K562 (cell line): ENCODE data around the gene FEN1. TPM values are rescaled to one million over a fixed set of nuclear protein-coding genes. Genes with fewer than 3 reads are reported as not detected.

Experiments used
- ATF7 ChIP-seq: fragments of 450-650 bp; IDR thresholded peaks from 2 replicates; pipeline ENCODE4 v1.7.1; 2014; ENCODE audit warnings: mild to moderate bottlenecking, moderate library complexity
- DACH1 ChIP-seq: fragments of 450-650 bp; IDR thresholded peaks from 2 replicates; pipeline ENCODE4 v1.6.1; 2018; ENCODE audit not compliant: partially characterized antibody
- EWSR1 ChIP-seq: fragments of 450-650 bp; IDR thresholded peaks from 2 replicates; pipeline ENCODE4 v1.6.1; 2018; ENCODE audit warnings: borderline replicate concordance, mild to moderate bottlenecking, low read depth, moderate library complexity; ENCODE audit not compliant: partially characterized antibody
- FOXJ2 ChIP-seq: fragments of 200-800 bp; sonication (Bioruptor generic); IDR thresholded peaks from 2 replicates; pipeline ENCODE4 v1.6.1; 2016; ENCODE audit warnings: missing genetic modification characterization, missing compliant biosample characterization
- GATAD2B ChIP-seq: fragments of 450-650 bp; IDR thresholded peaks from 2 replicates; pipeline ENCODE4 v1.6.1; 2017; ENCODE audit warnings: mild to moderate bottlenecking, borderline replicate concordance
- GTF2B ChIP-seq: IDR thresholded peaks from 2 replicates; pipeline ENCODE4 v1.6.1; 2011; ENCODE audit not compliant: insufficient read length; ENCODE audit errors: extremely low read depth
- HDAC6 ChIP-seq: IDR thresholded peaks from 2 replicates; pipeline ENCODE4 v1.6.1; 2012; ENCODE audit warnings: low read depth, mild to moderate bottlenecking, control low read depth, inconsistent platforms, low read length, moderate library complexity
- HIVEP1 ChIP-seq: fragments of 250-450 bp; sonication (Bioruptor Pico); IDR thresholded peaks from 2 replicates; pipeline ENCODE4 v1.4.0; 2020; ENCODE audit warnings: mild to moderate bottlenecking
- RBM22 ChIP-seq: fragments of 200-400 bp; formaldehyde crosslinking; IDR thresholded peaks from 2 replicates; pipeline ENCODE4 v1.6.1; 2018; ENCODE audit warnings: low read length, low read depth; ENCODE audit not compliant: poor library complexity, severe bottlenecking
- SMAD3 ChIP-seq: fragments of 450-650 bp; formaldehyde crosslinking; conservative IDR thresholded peaks from 2 replicates; pipeline ENCODE4 v1.4.0; 2020; ENCODE audit warnings: mild to moderate bottlenecking
- ZBTB33 ChIP-seq: sonication (generic); formaldehyde crosslinking; IDR thresholded peaks from 2 replicates; pipeline ENCODE4 v1.8.1; 2023; ENCODE audit warnings: mild to moderate bottlenecking, missing genetic modification reagents
- ZBTB5 ChIP-seq: fragments of 450-650 bp; IDR thresholded peaks from 2 replicates; pipeline ENCODE4 v1.6.1; 2017; ENCODE audit warnings: antibody characterized with exemption
- ZBTB7A ChIP-seq: IDR thresholded peaks from 2 replicates; pipeline ENCODE4 v1.6.1; 2011; ENCODE audit warnings: low read depth, mild to moderate bottlenecking, low read length, moderate library complexity, borderline replicate concordance; ENCODE audit not compliant: control insufficient read depth
- ZMIZ1 ChIP-seq, 2 experiments: fragments of 150-350 bp in 1 of 2; IDR thresholded peaks; 2 replicates each; pipeline ENCODE4 v1.6.1; 2012 to 2016; ENCODE audit warnings: low read depth in 2 of 2, low read length in 2 of 2, mild to moderate bottlenecking in 1 of 2, moderate library complexity in 1 of 2
- ZNF551 ChIP-seq: fragments of 250-450 bp; sonication (Bioruptor Pico); IDR thresholded peaks from 2 replicates; pipeline ENCODE4 v1.5.0; 2021; ENCODE audit warnings: mild to moderate bottlenecking, moderate library complexity
- ZNF584 ChIP-seq: fragments of 200-800 bp; sonication (Bioruptor generic); IDR thresholded peaks from 2 replicates; pipeline ENCODE4 v1.6.1; 2016; ENCODE audit warnings: low read depth, mild to moderate bottlenecking, missing genetic modification characterization, missing compliant biosample characterization
- polyA plus RNA-seq, 8 experiments: library from polyadenylated mRNA; depleted of rRNA in 4 of 8; stranded (reverse) in 5 of 8; unstranded in 3 of 8; fragments of >200 nt; fragmentation: Nextera tagmentation in 2 of 8; fragmentation: Illumina TruSeq in 1 of 8; extraction: Ambion mirVana in 2 of 8; extraction: Trizol in 1 of 8; gene quantifications; 2 replicates each; pipeline versions ENCODE4 v1.2.1 to v1.2.3, GENCODE V29; 2011 to 2014; ENCODE audit warnings: inconsistent platforms in 1 of 8, missing spikeins in 1 of 8
- total RNA-seq, 7 experiments: library from RNA; depleted of rRNA in 6 of 7; stranded (reverse); fragments of >200 nt in 6 of 7; fragmentation: Illumina TruSeq in 2 of 7; extraction: Trizol in 2 of 7; gene quantifications; 2 replicates each; pipeline versions ENCODE4 v1.2.1 to v1.2.3, GENCODE V29; 2011 to 2021; ENCODE audit warnings: low replicate concordance in 1 of 7
- TF ChIP-seq, protein P1 (sequence below), 3 experiments: IDR thresholded peaks in 2 of 3; conservative IDR thresholded peaks in 1 of 3; 2 replicates each; pipeline ENCODE4 v1.5.1; 2011 to 2012; ENCODE audit warnings: low read length in 3 of 3, mild to moderate bottlenecking in 3 of 3, control low read depth in 2 of 3, improper control_type of control experiment in 1 of 3, inconsistent platforms in 1 of 3, low read depth in 1 of 3, mixed read lengths in 1 of 3, moderate library complexity in 1 of 3; ENCODE audit not compliant: insufficient read depth in 2 of 3

The FEN1 gene
- total and polyA plus RNA-seq, 9 of the 15 experiments (the other 6 are each of a cell fraction or from before 2014, with no cell fraction given): 58.1 to 156 (median 137) TPM

- TF ChIP-seq ZBTB5 (no peak), FOXJ2 (tag) (no peak), EWSR1 (no peak), HDAC6 (no peak), ATF7 (no peak), GATAD2B (no peak), ZBTB33 (CRISPR knock-in tag) (0 out of 2 replicates have a peak, but pooled peaks have one; percentile 10), SMAD3 (CRISPR knock-in tag) (no peak), ZNF551 (CRISPR knock-in tag) (no peak), DACH1 (peak; percentile 16), ZMIZ1 (IDR thresholded peaks at IDR 0.05; ENCODE audit: low read depth in 2 of 2, low read length in 2 of 2) (0 out of 4 replicates have a peak, but pooled peaks of 1 of the 2 experiments have one; percentile 34), ZBTB7A (peak; percentile 69; the same call in 1 of the 2 replicates), RBM22 (no peak), ZNF584 (no peak), HIVEP1 (CRISPR knock-in tag) (no peak), GTF2B (no peak)
- TF ChIP-seq, protein P1, sequence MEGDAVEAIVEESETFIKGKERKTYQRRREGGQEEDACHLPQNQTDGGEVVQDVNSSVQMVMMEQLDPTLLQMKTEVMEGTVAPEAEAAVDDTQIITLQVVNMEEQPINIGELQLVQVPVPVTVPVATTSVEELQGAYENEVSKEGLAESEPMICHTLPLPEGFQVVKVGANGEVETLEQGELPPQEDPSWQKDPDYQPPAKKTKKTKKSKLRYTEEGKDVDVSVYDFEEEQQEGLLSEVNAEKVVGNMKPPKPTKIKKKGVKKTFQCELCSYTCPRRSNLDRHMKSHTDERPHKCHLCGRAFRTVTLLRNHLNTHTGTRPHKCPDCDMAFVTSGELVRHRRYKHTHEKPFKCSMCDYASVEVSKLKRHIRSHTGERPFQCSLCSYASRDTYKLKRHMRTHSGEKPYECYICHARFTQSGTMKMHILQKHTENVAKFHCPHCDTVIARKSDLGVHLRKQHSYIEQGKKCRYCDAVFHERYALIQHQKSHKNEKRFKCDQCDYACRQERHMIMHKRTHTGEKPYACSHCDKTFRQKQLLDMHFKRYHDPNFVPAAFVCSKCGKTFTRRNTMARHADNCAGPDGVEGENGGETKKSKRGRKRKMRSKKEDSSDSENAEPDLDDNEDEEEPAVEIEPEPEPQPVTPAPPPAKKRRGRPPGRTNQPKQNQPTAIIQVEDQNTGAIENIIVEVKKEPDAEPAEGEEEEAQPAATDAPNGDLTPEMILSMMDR (IDR thresholded peaks at IDR 0.05 in 2 of 3, conservative IDR thresholded peaks at IDR 0.05 in 1 of 3; ENCODE audit: insufficient read depth in 2 of 3, low read depth in 1 of 3, low read length in 3 of 3): peak; percentile 89 to 93 (median 92)
These were observed 16.1 kb upstream of the FEN1 start (continued) for GRCh38 chr11:61776561-61777075.
